Measurements from ENCODE around the gene ZFAND3. TPM values are rescaled to one million over a fixed set of nuclear protein-coding genes. Genes with fewer than 3 reads are reported as not detected.

The ZFAND3 gene
- total RNA-seq, 4 donors from 2014 or later: 45.0 to 55.2 (median 49.5) TPM

- Histone ChIP-seq H3K9me3 (no peaks in the 10 kb centered on the region), H3K4me3 (no peak overlapping the region), H3K27ac (no peak overlapping the region), H3K27me3 (no peaks in the 10 kb centered on the region), H3K4me1 (peaks cover 0 to 11% of the 10 kb centered on the region in 2 donors), H3K36me3 (no peaks in the 10 kb centered on the region)
- DNase-seq (no peak), ATAC-seq (no peak)
- in situ Hi-C loops (cut with MboI; ENCODE audit: low sequenced_read_pairs in 4 of 4) (no loop called here), intact Hi-C loops (cut with DNase I; ENCODE audit: low total_unique reads) (no loop called here)
- no peak for TF ChIP-seq POLR2A (IDR thresholded peaks at IDR 0.05)
- TF ChIP-seq CTCF (IDR thresholded peaks at IDR 0.05 in 4 of 5, conservative IDR thresholded peaks at IDR 0.05 in 1 of 5): no peak
These were observed 327.2 kb downstream of the ZFAND3 start for GRCh38 chr6:38146734-38147027.

GRCh38 chr6:38148606-38149005 lies 329.1 kb downstream of the ZFAND3 start:
- Histone ChIP-seq H3K27ac (no peak overlapping the region), H3K36me3 (no peaks in the 10 kb centered on the region), H3K9me3 (no peaks in the 10 kb centered on the region), H3K4me3 (no peak overlapping the region), H3K27me3 (no peaks in the 10 kb centered on the region), H3K4me1 (peaks cover 0 to 11% of the 10 kb centered on the region in 2 donors)
- TF ChIP-seq POLR2A (IDR thresholded peaks at IDR 0.05) (no peak), CTCF (IDR thresholded peaks at IDR 0.05 in 4 of 5, conservative IDR thresholded peaks at IDR 0.05 in 1 of 5) (no peak)
- ATAC-seq (no peak), DNase-seq (no peak)
- intact Hi-C loops (cut with DNase I; ENCODE audit: low total_unique reads) (no loop called here), in situ Hi-C loops (cut with MboI; ENCODE audit: low sequenced_read_pairs in 4 of 4) (no loop called here)

GRCh38 chr6:38149531-38149930 lies 330.0 kb downstream of the ZFAND3 start:
- no peaks in the 10 kb centered on the region for H3K27me3 ChIP-seq
- TF ChIP-seq POLR2A (IDR thresholded peaks at IDR 0.05): no peak
- no peak overlapping the region for H3K4me3 ChIP-seq
- H3K9me3 ChIP-seq: no peaks in the 10 kb centered on the region
- H3K4me1 ChIP-seq: peaks cover 0 to 11% of the 10 kb centered on the region in 2 donors
- intact Hi-C loops (cut with DNase I; ENCODE audit: low total_unique reads) (no loop called here), in situ Hi-C loops (cut with MboI; ENCODE audit: low sequenced_read_pairs in 4 of 4) (no loop called here)
- ATAC-seq (no peak), DNase-seq (no peak)
- H3K27ac ChIP-seq: no peak overlapping the region
- H3K36me3 ChIP-seq: no peaks in the 10 kb centered on the region

- Histone ChIP-seq H3K27ac (no peak overlapping the region), H3K9me3 (no peaks in the 10 kb centered on the region), H3K36me3 (no peaks in the 10 kb centered on the region), H3K4me3 (no peak overlapping the region), H3K27me3 (no peaks in the 10 kb centered on the region), H3K4me1 (peaks cover 0 to 11% of the 10 kb centered on the region in 2 donors)
- TF ChIP-seq POLR2A (IDR thresholded peaks at IDR 0.05) (no peak), CTCF (IDR thresholded peaks at IDR 0.05 in 4 of 5, conservative IDR thresholded peaks at IDR 0.05 in 1 of 5) (no peak)
- DNase-seq (no peak), ATAC-seq (no peak)
- intact Hi-C loops (cut with DNase I; ENCODE audit: low total_unique reads): no loop called here
- in situ Hi-C loops (cut with MboI; ENCODE audit: low sequenced_read_pairs in 4 of 4): no loop called here
These were observed 330.5 kb downstream of the ZFAND3 start for GRCh38 chr6:38150021-38150420.

GRCh38 chr6:38150681-38151296 lies 331.3 kb downstream of the ZFAND3 start:
- Histone ChIP-seq H3K4me1 (peaks cover 0 to 11% of the 10 kb centered on the region in 2 donors), H3K9me3 (no peaks in the 10 kb centered on the region), H3K4me3 (no peak overlapping the region), H3K36me3 (no peaks in the 10 kb centered on the region), H3K27me3 (no peaks in the 10 kb centered on the region), H3K27ac (no peak overlapping the region)
- in situ Hi-C loops (cut with MboI; ENCODE audit: low sequenced_read_pairs in 4 of 4): no loop called here
- ATAC-seq: no peak
- intact Hi-C loops (cut with DNase I; ENCODE audit: low total_unique reads): no loop called here
- DNase-seq: no peak
- no peak for TF ChIP-seq POLR2A (IDR thresholded peaks at IDR 0.05)
- no peak for TF ChIP-seq CTCF (IDR thresholded peaks at IDR 0.05 in 4 of 5, conservative IDR thresholded peaks at IDR 0.05 in 1 of 5)

Measured in gastrocnemius medialis (tissue), 4 donors.